DOHH2 (cell line): ENCODE data around the gene LBR.

Experiments used
- H3F3A ChIP-seq: fragments of 200-600 bp; sonication (generic), shearing (Covaris generic); 2 replicates; pipeline ENCODE4 v1.6.0; 2016; ENCODE audit warnings: antibody characterized with exemption, mild to moderate bottlenecking; ENCODE audit not compliant: control insufficient read depth, insufficient read depth
- H3K27ac ChIP-seq: fragments of 200-600 bp; sonication (generic); 2 replicates; pipeline ENCODE4 v1.5.1; 2014; ENCODE audit warnings: low read depth, mild to moderate bottlenecking, low read length, moderate library complexity
- H3K27me3 ChIP-seq: fragments of 200-600 bp; sonication (generic); 2 replicates; pipeline ENCODE4 v1.6.1; 2014; ENCODE audit warnings: mild to moderate bottlenecking, low read length, mixed read lengths; ENCODE audit not compliant: control insufficient read depth
- H3K36me3 ChIP-seq: fragments of 200-600 bp; sonication (generic); 2 replicates; pipeline ENCODE4 v1.6.1; 2014; ENCODE audit warnings: mild to moderate bottlenecking, low read length, moderate library complexity, mixed read lengths; ENCODE audit not compliant: control insufficient read depth
- H3K4me1 ChIP-seq: fragments of 200-600 bp; sonication (generic); 2 replicates; pipeline ENCODE4 v1.6.1; 2014; ENCODE audit warnings: mild to moderate bottlenecking, low read length, mixed read lengths; ENCODE audit not compliant: control insufficient read depth
- H3K4me2 ChIP-seq: fragments of 200-600 bp; sonication (generic); 2 replicates; pipeline ENCODE4 v1.6.0; 2014; ENCODE audit warnings: mild to moderate bottlenecking, low read length, moderate library complexity
- H3K4me3 ChIP-seq: fragments of 200-600 bp; sonication (generic); 2 replicates; pipeline ENCODE4 v1.5.1; 2014; ENCODE audit warnings: mild to moderate bottlenecking, low read length, mixed read lengths
- H3K79me2 ChIP-seq: fragments of 200-600 bp; sonication (generic); 2 replicates; pipeline ENCODE4 v1.6.1; 2014; ENCODE audit warnings: mild to moderate bottlenecking, low read length, mixed read lengths; ENCODE audit not compliant: control insufficient read depth
- H3K9me2 ChIP-seq: fragments of 200-600 bp; sonication (generic); replicated peaks from 2 replicates; pipeline ENCODE4 v1.6.1; 2014; ENCODE audit warnings: mild to moderate bottlenecking, low read length, mixed read lengths; ENCODE audit not compliant: control insufficient read depth
- H3K9me3 ChIP-seq: fragments of 200-600 bp; sonication (generic); 2 replicates; pipeline ENCODE4 v1.6.1; 2014; ENCODE audit warnings: antibody characterized with exemption, low read length, mixed read lengths; ENCODE audit not compliant: control insufficient read depth, insufficient read depth
- H4K20me1 ChIP-seq: fragments of 200-600 bp; sonication (generic); 2 replicates; pipeline ENCODE4 v1.6.0; 2014; ENCODE audit warnings: low read depth, mild to moderate bottlenecking, antibody characterized with exemption, low read length, moderate library complexity; ENCODE audit not compliant: control insufficient read depth, insufficient read depth
- EZH2phosphoT487 ChIP-seq: fragments of 200-600 bp; sonication (generic); IDR thresholded peaks from 2 replicates; pipeline ENCODE4 v1.6.1; 2017; ENCODE audit warnings: borderline replicate concordance, mild to moderate bottlenecking, antibody characterized with exemption, low read length, moderate library complexity, mixed read lengths
- TF ChIP-seq, protein P1 (sequence below): fragments of 200-600 bp; sonication (generic); IDR thresholded peaks from one replicate; pipeline ENCODE4 v1.5.1; 2014; ENCODE audit warnings: antibody characterized with exemption, mild to moderate bottlenecking, low read depth, low read length; ENCODE audit not compliant: poor library complexity, severe bottlenecking

Gene LBR

DNA sequence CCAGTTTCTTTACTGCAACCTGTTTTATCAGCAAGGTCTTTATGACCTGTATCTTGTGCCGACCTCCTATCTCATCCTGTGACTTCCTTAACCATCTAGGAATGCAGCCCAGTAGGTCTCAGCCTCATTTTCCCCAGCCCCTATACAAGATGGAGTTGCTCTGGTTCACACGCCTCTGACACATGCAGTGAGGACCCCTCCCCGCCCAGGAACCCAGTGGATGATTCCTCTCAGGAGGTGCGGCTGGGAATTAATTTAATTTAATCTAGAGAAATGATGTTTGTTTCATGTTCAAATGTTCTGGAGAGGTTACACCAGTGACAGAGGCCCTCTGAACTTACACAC is 39.0 kb upstream of the LBR start:
- peaks cover 22% of the 10 kb centered on the region for H3K4me1 ChIP-seq
- no peaks in the 10 kb centered on the region for H3F3A ChIP-seq
- H3K9me2 ChIP-seq: no peaks in the 10 kb centered on the region
- H3K4me2 ChIP-seq: peak overlapping the region; percentile 98
- H3K27ac ChIP-seq: peak overlapping the region; percentile 80
- peak overlapping the region; percentile 89 for H3K4me3 ChIP-seq
- H3K27me3 ChIP-seq: no peaks in the 10 kb centered on the region
- H3K36me3 ChIP-seq: no peaks in the 10 kb centered on the region
- TF ChIP-seq, protein P1, sequence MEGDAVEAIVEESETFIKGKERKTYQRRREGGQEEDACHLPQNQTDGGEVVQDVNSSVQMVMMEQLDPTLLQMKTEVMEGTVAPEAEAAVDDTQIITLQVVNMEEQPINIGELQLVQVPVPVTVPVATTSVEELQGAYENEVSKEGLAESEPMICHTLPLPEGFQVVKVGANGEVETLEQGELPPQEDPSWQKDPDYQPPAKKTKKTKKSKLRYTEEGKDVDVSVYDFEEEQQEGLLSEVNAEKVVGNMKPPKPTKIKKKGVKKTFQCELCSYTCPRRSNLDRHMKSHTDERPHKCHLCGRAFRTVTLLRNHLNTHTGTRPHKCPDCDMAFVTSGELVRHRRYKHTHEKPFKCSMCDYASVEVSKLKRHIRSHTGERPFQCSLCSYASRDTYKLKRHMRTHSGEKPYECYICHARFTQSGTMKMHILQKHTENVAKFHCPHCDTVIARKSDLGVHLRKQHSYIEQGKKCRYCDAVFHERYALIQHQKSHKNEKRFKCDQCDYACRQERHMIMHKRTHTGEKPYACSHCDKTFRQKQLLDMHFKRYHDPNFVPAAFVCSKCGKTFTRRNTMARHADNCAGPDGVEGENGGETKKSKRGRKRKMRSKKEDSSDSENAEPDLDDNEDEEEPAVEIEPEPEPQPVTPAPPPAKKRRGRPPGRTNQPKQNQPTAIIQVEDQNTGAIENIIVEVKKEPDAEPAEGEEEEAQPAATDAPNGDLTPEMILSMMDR: no peak
- no peak for TF ChIP-seq EZH2phosphoT487
- no peaks in the 10 kb centered on the region for H4K20me1 ChIP-seq
- H3K79me2 ChIP-seq: no peaks in the 10 kb centered on the region
- H3K9me3 ChIP-seq: no peaks in the 10 kb centered on the region

DNA sequence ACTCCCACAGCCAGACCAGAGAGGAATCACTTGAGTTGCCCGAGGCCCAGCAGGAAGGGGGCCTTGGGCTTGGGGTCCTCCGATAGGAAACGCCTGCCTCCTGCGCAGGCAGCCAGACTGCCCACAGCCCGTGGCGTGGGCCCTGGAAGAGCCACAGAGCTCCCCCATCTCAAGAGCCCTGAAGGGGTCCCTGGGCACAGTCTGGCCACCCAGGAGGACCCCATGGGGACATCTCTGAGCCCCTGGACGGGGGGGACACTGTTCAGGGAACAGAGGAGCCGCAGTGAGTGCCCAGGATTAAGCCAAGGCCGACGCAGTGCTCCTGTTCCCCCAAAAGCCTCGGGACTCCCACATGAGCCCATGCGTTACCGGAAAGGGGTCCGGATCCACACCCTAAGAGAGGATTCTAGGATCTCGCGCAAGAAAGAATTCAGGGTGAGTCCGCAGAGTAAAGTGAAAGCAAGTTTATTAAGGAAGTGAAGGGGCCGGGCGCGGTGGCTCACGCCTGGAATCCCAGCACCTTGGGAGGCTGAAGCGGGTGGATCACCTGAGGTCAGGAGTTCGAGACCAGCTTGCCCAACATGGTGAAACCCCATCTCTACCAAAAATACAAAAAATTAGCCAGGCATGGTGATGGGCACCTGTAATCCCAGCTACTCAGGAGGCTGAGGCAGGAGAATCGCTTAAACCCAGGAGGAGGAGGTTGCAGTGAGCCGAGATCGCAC is 38.1 kb upstream of the LBR start:
- H3K79me2 ChIP-seq: no peaks in the 10 kb centered on the region
- H3K27me3 ChIP-seq: peaks cover 2% of the 10 kb centered on the region; the same call in 1 of the 2 replicates
- no peaks in the 10 kb centered on the region for H3K9me2 ChIP-seq
- no peak overlapping the region for H3K4me2 ChIP-seq
- no peak overlapping the region for H3K27ac ChIP-seq
- no peaks in the 10 kb centered on the region for H3K9me3 ChIP-seq
- H3K4me1 ChIP-seq: peaks cover 22% of the 10 kb centered on the region
- no peaks in the 10 kb centered on the region for H4K20me1 ChIP-seq
- no peak for TF ChIP-seq EZH2phosphoT487
- TF ChIP-seq, protein P1: no peak
- H3K36me3 ChIP-seq: no peaks in the 10 kb centered on the region
- no peaks in the 10 kb centered on the region for H3F3A ChIP-seq
- H3K4me3 ChIP-seq: no peak overlapping the region

DNA sequence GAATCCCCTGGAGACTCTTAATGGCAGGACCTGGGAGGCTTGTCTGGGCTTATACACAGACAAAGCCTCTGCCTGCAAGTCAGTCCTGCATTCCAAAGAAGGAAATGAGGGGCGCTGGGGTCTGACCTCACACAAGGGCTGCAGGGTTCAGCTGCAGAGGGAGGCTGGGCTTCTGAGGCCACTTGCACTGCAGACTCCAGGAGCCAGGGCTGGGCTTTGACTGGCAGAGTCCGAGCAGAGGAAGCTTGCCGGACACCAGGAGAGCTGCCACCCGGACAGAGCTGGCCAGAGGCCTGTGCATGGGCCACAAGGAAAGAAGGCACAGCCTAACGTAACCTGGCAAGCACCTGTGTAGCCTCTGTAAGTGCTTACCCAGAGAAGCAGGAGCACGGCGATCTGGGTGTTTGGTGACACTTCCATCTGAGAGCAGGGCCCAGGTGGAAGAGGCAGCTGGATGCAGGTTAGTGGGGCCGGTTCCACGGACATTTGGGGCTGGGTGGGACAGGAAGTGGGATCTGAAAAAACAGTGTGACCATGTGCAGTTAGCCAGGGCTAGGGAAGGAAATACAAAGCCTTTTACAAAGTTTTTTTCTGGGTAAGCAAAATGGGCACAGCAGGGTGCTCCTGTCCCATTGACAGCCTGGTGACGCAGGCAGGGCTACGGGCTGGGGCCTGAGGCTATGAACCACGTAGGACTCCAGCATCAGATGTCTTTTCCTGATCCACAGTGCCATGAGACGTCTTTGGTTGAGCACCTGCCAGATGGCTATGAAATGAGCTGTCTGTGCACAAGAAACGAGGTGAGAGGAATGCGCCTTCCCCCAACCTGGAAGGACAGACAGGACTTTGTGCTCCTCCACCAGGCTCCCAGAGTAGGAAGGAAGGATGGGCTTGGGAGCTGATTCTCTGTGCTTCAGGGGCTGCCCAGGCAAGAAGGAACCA is 37.3 kb upstream of the LBR start:
- no peak overlapping the region for H3K4me2 ChIP-seq
- no peak overlapping the region for H3K4me3 ChIP-seq
- no peaks in the 10 kb centered on the region for H3K36me3 ChIP-seq
- no peaks in the 10 kb centered on the region for H3K9me3 ChIP-seq
- no peaks in the 10 kb centered on the region for H3K9me2 ChIP-seq
- TF ChIP-seq, protein P1: no peak
- no peak for TF ChIP-seq EZH2phosphoT487
- peaks cover 22% of the 10 kb centered on the region for H3K4me1 ChIP-seq
- peaks cover 4% of the 10 kb centered on the region; the same call in 1 of the 2 replicates for H3K27me3 ChIP-seq
- H4K20me1 ChIP-seq: no peaks in the 10 kb centered on the region
- H3K79me2 ChIP-seq: no peaks in the 10 kb centered on the region
- no peaks in the 10 kb centered on the region for H3F3A ChIP-seq
- no peak overlapping the region for H3K27ac ChIP-seq
